HepG2 (cell line): Measurements from ENCODE around the gene GNAS-AS1. TPM values are rescaled to one million over a fixed set of nuclear protein-coding genes. Genes with fewer than 3 reads are reported as not detected.
A peak's percentile ranks its signal among the peaks of the same experiment; 100 is the strongest.

Experiments used
- ATF7 ChIP-seq, 2 experiments: fragments of 450-650 bp in 1 of 2; sonication (generic) in 1 of 2; formaldehyde crosslinking in 1 of 2; IDR thresholded peaks; 2 replicates each; pipeline versions ENCODE4 v1.4.0 to v1.6.1; 2016 to 2020; ENCODE audit warnings: antibody characterized with exemption in 1 of 2, mild to moderate bottlenecking in 1 of 2, missing genetic modification reagents in 1 of 2
- CAMTA2 ChIP-seq: sonication (generic); formaldehyde crosslinking; IDR thresholded peaks from 2 replicates; pipeline ENCODE4 v1.4.0; 2020; ENCODE audit warnings: mild to moderate bottlenecking, missing genetic modification reagents, borderline replicate concordance
- CBX1 ChIP-seq: IDR thresholded peaks from one replicate; pipeline ENCODE4 v1.6.1; 2016; ENCODE audit warnings: antibody characterized with exemption, low read depth
- DNMT1 ChIP-seq: sonication (generic); formaldehyde crosslinking; IDR thresholded peaks from 2 replicates; pipeline ENCODE4 v1.5.1; 2020; ENCODE audit warnings: mild to moderate bottlenecking, missing genetic modification reagents
- GABPA ChIP-seq, 2 experiments: IDR thresholded peaks; 2 replicates each; pipeline ENCODE4 v1.6.1; 2011 to 2016; ENCODE audit warnings: low read depth in 2 of 2, low read length in 1 of 2, missing biosample characterization in 1 of 2, missing genetic modification characterization in 1 of 2
- GATAD1 ChIP-seq: IDR thresholded peaks from 2 replicates; pipeline ENCODE4 v1.6.1; 2016; ENCODE audit warnings: missing genetic modification reagents, missing compliant biosample characterization
- HMG20B ChIP-seq: conservative IDR thresholded peaks from 2 replicates; pipeline ENCODE4 v1.6.1; 2016; ENCODE audit warnings: missing genetic modification reagents, missing compliant biosample characterization
- IKZF4 ChIP-seq: sonication (generic); formaldehyde crosslinking; IDR thresholded peaks from 2 replicates; pipeline ENCODE4 v1.5.1; 2020; ENCODE audit warnings: borderline replicate concordance, mild to moderate bottlenecking, low read depth, missing genetic modification reagents; ENCODE audit errors: not compliant biosample characterization
- MIER2 ChIP-seq: IDR thresholded peaks from 2 replicates; pipeline ENCODE4 v1.6.1; 2016; ENCODE audit warnings: missing biosample characterization, missing genetic modification reagents
- MTF2 ChIP-seq: sonication (generic); formaldehyde crosslinking; IDR thresholded peaks from 2 replicates; pipeline ENCODE4 v1.5.0; 2020; ENCODE audit warnings: missing genetic modification reagents, borderline replicate concordance
- NFE2L2 ChIP-seq: fragments of 150-350 bp; IDR thresholded peaks from 2 replicates; pipeline ENCODE4 v1.6.1; 2014; ENCODE audit warnings: low read length
- NR2F2 ChIP-seq: IDR thresholded peaks from 2 replicates; pipeline ENCODE4 v1.6.1; 2012; ENCODE audit warnings: low read depth, inconsistent platforms, borderline replicate concordance
- PCBP1 ChIP-seq: fragments of 200-400 bp; formaldehyde crosslinking; IDR thresholded peaks from 2 replicates; pipeline ENCODE4 v1.6.1; 2017; ENCODE audit warnings: mild to moderate bottlenecking, low read depth, low read length, borderline replicate concordance
- RFXAP ChIP-seq: sonication (generic); formaldehyde crosslinking; IDR thresholded peaks from 2 replicates; pipeline ENCODE4 v1.4.0; 2020; ENCODE audit warnings: missing genetic modification reagents, borderline replicate concordance
- SIN3A ChIP-seq: IDR thresholded peaks from 2 replicates; pipeline ENCODE4 v1.6.1; 2011; ENCODE audit warnings: low read depth, mild to moderate bottlenecking, control low read depth, low read length, borderline replicate concordance
- TFAP4 ChIP-seq: sonication (generic); IDR thresholded peaks from 2 replicates; pipeline ENCODE4 v1.6.1; 2016; ENCODE audit warnings: low read depth, borderline replicate concordance
- TFDP1 ChIP-seq: IDR thresholded peaks from 2 replicates; pipeline ENCODE4 v1.6.1; 2016; ENCODE audit warnings: missing compliant biosample characterization, missing genetic modification reagents, borderline replicate concordance
- U2AF1 ChIP-seq: fragments of 200-400 bp; formaldehyde crosslinking; optimal IDR thresholded peaks from 2 replicates; pipeline ENCODE3; 2017; ENCODE audit warnings: mild to moderate bottlenecking, low read depth, low read length
- ZNF296 ChIP-seq: sonication (generic); formaldehyde crosslinking; conservative IDR thresholded peaks from 2 replicates; pipeline ENCODE4 v1.5.0; 2020; ENCODE audit warnings: mild to moderate bottlenecking, missing genetic modification reagents
- ZNF557 ChIP-seq: sonication (generic); formaldehyde crosslinking; IDR thresholded peaks from 2 replicates; pipeline ENCODE4 v1.4.0; 2020; ENCODE audit warnings: missing genetic modification reagents
- ZNF567 ChIP-seq: sonication (generic); formaldehyde crosslinking; IDR thresholded peaks from 2 replicates; pipeline ENCODE4 v1.8.1; 2023; ENCODE audit warnings: mild to moderate bottlenecking, missing genetic modification reagents, borderline replicate concordance
- ZNF572 ChIP-seq: sonication (generic); formaldehyde crosslinking; IDR thresholded peaks from 2 replicates; pipeline ENCODE4 v1.5.1; 2020; ENCODE audit warnings: mild to moderate bottlenecking, missing genetic modification reagents
- ZNF782 ChIP-seq: sonication (generic); formaldehyde crosslinking; IDR thresholded peaks from 2 replicates; pipeline ENCODE4 v1.4.0; 2020; ENCODE audit warnings: missing genetic modification reagents, mild to moderate bottlenecking, borderline replicate concordance
- polyA plus RNA-seq, 8 experiments: library from polyadenylated mRNA; depleted of rRNA in 3 of 8; stranded (reverse) in 7 of 8; unstranded in 1 of 8; fragments of >200 nt; fragmentation: Illumina TruSeq in 4 of 8; extraction: Trizol in 4 of 8; gene quantifications; 2 replicates each; pipeline versions ENCODE4 v1.2.1 to v1.2.3, GENCODE V29; 2011 to 2016; ENCODE audit warnings: low read depth in 4 of 8, missing spikeins in 1 of 8, mixed read lengths in 1 of 8; ENCODE audit not compliant: insufficient read depth in 1 of 8
- total RNA-seq, 5 experiments: library from RNA; depleted of rRNA; stranded (reverse); fragments of >200 nt; fragmentation: Illumina TruSeq; extraction: Trizol; gene quantifications; 2 replicates each; pipeline ENCODE4 v1.2.3, GENCODE V29; 2016; ENCODE audit warnings: low read depth in 1 of 5
- TF ChIP-seq, protein P1 (sequence below): sonication (generic); formaldehyde crosslinking; IDR thresholded peaks from 2 replicates; pipeline ENCODE4 v1.4.0; 2020; ENCODE audit warnings: missing genetic modification reagents
- TF ChIP-seq, protein P2 (sequence below): IDR thresholded peaks from 2 replicates; pipeline ENCODE4 v1.6.1; 2018; ENCODE audit warnings: missing genetic modification reagents, mild to moderate bottlenecking, missing compliant biosample characterization

The GNAS-AS1 gene
- total and polyA plus RNA-seq, 2 of the 13 experiments (the other 11 are each of a cell fraction or from before 2014, with no cell fraction given) = not detected

- no peak for TF ChIP-seq NR2F2
- TF ChIP-seq MIER2 (CRISPR knock-in tag) = no peak
- TF ChIP-seq GABPA (IDR thresholded peaks at IDR 0.05; ENCODE audit: low read depth, low read length) = no peak
- TF ChIP-seq GABPA (CRISPR knock-in tag; IDR thresholded peaks at IDR 0.05; ENCODE audit: low read depth) = no peak
- TF ChIP-seq DNMT1 (CRISPR knock-in tag) = no peak
- TF ChIP-seq, protein P1, sequence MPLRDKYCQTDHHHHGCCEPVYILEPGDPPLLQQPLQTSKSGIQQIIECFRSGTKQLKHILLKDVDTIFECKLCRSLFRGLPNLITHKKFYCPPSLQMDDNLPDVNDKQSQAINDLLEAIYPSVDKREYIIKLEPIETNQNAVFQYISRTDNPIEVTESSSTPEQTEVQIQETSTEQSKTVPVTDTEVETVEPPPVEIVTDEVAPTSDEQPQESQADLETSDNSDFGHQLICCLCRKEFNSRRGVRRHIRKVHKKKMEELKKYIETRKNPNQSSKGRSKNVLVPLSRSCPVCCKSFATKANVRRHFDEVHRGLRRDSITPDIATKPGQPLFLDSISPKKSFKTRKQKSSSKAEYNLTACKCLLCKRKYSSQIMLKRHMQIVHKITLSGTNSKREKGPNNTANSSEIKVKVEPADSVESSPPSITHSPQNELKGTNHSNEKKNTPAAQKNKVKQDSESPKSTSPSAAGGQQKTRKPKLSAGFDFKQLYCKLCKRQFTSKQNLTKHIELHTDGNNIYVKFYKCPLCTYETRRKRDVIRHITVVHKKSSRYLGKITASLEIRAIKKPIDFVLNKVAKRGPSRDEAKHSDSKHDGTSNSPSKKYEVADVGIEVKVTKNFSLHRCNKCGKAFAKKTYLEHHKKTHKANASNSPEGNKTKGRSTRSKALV (CRISPR knock-in tag) = peak; percentile 35; the same call in 1 of the 2 replicates
- TF ChIP-seq TFDP1 = peak; percentile 16; the same call in 1 of the 2 replicates
- TF ChIP-seq ZNF557 = no peak
- no peak for TF ChIP-seq U2AF1
- no peak for TF ChIP-seq TFAP4
- no peak for TF ChIP-seq ZNF567 (CRISPR knock-in tag)
- TF ChIP-seq SIN3A = peak; percentile 78; the same call in 1 of the 2 replicates
- no peak for TF ChIP-seq HMG20B (CRISPR knock-in tag)
- no peak for TF ChIP-seq ZNF572 (CRISPR knock-in tag)
- no peak for TF ChIP-seq NFE2L2
- TF ChIP-seq, protein P2, sequence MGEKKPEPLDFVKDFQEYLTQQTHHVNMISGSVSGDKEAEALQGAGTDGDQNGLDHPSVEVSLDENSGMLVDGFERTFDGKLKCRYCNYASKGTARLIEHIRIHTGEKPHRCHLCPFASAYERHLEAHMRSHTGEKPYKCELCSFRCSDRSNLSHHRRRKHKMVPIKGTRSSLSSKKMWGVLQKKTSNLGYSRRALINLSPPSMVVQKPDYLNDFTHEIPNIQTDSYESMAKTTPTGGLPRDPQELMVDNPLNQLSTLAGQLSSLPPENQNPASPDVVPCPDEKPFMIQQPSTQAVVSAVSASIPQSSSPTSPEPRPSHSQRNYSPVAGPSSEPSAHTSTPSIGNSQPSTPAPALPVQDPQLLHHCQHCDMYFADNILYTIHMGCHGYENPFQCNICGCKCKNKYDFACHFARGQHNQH (CRISPR knock-in tag) = peak; percentile 28; the same call in 1 of the 2 replicates
- TF ChIP-seq CAMTA2 = no peak
- TF ChIP-seq CBX1 = peak; percentile 19
- no peak for TF ChIP-seq ATF7 (IDR thresholded peaks at IDR 0.05)
- 0 out of 2 replicates have a peak, but pooled peaks have one; percentile 54 for TF ChIP-seq ATF7 (CRISPR knock-in tag; IDR thresholded peaks at IDR 0.05)
- peak; percentile 39 for TF ChIP-seq IKZF4 (CRISPR knock-in tag)
- no peak for TF ChIP-seq ZNF782 (CRISPR knock-in tag)
- no peak for TF ChIP-seq ZNF296 (CRISPR knock-in tag)
- peak; percentile 96 for TF ChIP-seq PCBP1
- TF ChIP-seq RFXAP = peak; percentile 35; the same call in 1 of the 2 replicates
- TF ChIP-seq GATAD1 (CRISPR knock-in tag) = peak; percentile 89
- no peak for TF ChIP-seq MTF2 (CRISPR knock-in tag)
Measured at GRCh38 chr20:58888521-58889333, 38.0 kb upstream of the GNAS-AS1 start (continued).
